ENCODE measurements around the gene AATK. TPM values are rescaled to one million over a fixed set of nuclear protein-coding genes. Genes with fewer than 3 reads are reported as not detected.

The AATK gene
- total and polyA plus RNA-seq, 9 of the 15 experiments (the other 6 are each of a cell fraction or from before 2014, with no cell fraction given): 0.11 to 0.55 (median 0.38) TPM; not detected in 5

GRCh38 chr17:81163703-81164370, 2.2 kb downstream of the AATK start:
- no TSS peak for BruUV-seq (replicated peaks)
- Histone ChIP-seq H3K36me3 (ENCODE audit: control insufficient read depth, insufficient read depth, low read length) (no peaks in the 10 kb centered on the region), H3K4me2 (ENCODE audit: insufficient read depth, low read length) (no peak overlapping the region), H3K27me3 (ENCODE audit: control insufficient read depth in 2 of 2, insufficient read depth in 2 of 2, low read length in 2 of 2) (peaks cover 32 to 82% of the 10 kb centered on the region in 2 experiments; a peak in 4 of 5 replicates), H4K20me1 (replicated peaks; ENCODE audit: control insufficient read depth, insufficient read depth, low read length) (peaks cover 5% of the 10 kb centered on the region; the same call in 1 of the 2 replicates), H3K27ac (ENCODE audit: extremely low read depth, low read depth, low read length) (no peak overlapping the region), H3K9me3 (replicated peaks; ENCODE audit: control insufficient read depth, insufficient read depth, low read depth, low read length) (no peaks in the 10 kb centered on the region), H3K9me1 (ENCODE audit: control insufficient read depth, insufficient read depth, low read length) (no peaks in the 10 kb centered on the region), H3K9ac (ENCODE audit: insufficient read depth in 1 of 2, low read depth in 2 of 2, low read length in 2 of 2) (no peak overlapping the region), H2AFZ (ENCODE audit: low read depth, low read length) (no peak overlapping the region), H3K4me1 (replicated peaks in 1 of 2; ENCODE audit: control insufficient read depth in 2 of 2, insufficient read depth in 2 of 2, low read length in 2 of 2) (peaks cover 0 to 73% of the 10 kb centered on the region in 2 experiments; a peak in 2 of 5 replicates), H3K4me3 (no peak overlapping the region), H3K79me2 (ENCODE audit: control insufficient read depth, insufficient read depth, low read length) (no peaks in the 10 kb centered on the region)
- TF ChIP-seq ZNF436 (CRISPR knock-in tag; IDR thresholded peaks at IDR 0.05) (no peak), PHB (CRISPR knock-in tag; IDR thresholded peaks at IDR 0.05) (no peak), ZNF740 (CRISPR knock-in tag; IDR thresholded peaks at IDR 0.05) (peak; percentile 70; the same call in 1 of the 2 replicates), ZNF740 (tag; IDR thresholded peaks at IDR 0.05) (no peak)
- ChIA-PET POLR2A (interaction anchor here (0.7 to 1.0 kb wide), 2 partner anchors 11 to 1711 kb away, joined by 3 read pairs; no protein-coding TSS in a partner anchor), CTCF (ENCODE audit: low intra/inter-chr PET ratio) (no interaction called here)
- 8% methylated on average over 9 of the region's 15 CpGs for WGBS (ENCODE audit: insufficient coverage, low coverage, missing lambda C conversion rate)
- in situ Hi-C loops (cut with MboI) (no loop called here), intact Hi-C loops (cut with micrococcal nuclease) (no loop called here)
- DNase-seq (ENCODE audit: extremely low read depth in 1 of 4, low spot score in 3 of 4) (no peak), FAIRE-seq (no peak), ATAC-seq (no peak)
